Raji (cell line): ENCODE results near the gene CD79A.

ENCODE experiments used
- POLR2A ChIP-seq: IDR thresholded peaks from 2 replicates; pipeline ENCODE4 v1.6.1; 2011; ENCODE audit warnings: low read depth, low read length, control low read depth; ENCODE audit not compliant: insufficient read depth

Gene CD79A

GRCh38 chr19:41906271-41906670 is 29.2 kb downstream of the CD79A start:
- no peak for TF ChIP-seq POLR2A

GRCh38 chr19:41906916-41907680 is 30.0 kb downstream of the CD79A start:
- TF ChIP-seq POLR2A, result no peak

GRCh38 chr19:41907994-41908615 is 31.0 kb downstream of the CD79A start:
- TF ChIP-seq POLR2A, result no peak

- no peak for TF ChIP-seq POLR2A
Measured at GRCh38 chr19:41908724-41909464, 31.8 kb downstream of the CD79A start.

- TF ChIP-seq POLR2A, result no peak
Measured at GRCh38 chr19:41909706-41910105, 32.6 kb downstream of the CD79A start.

- no peak for TF ChIP-seq POLR2A
Measured at GRCh38 chr19:41910240-41910991, 33.3 kb downstream of the CD79A start.

- no peak for TF ChIP-seq POLR2A
Measured at GRCh38 chr19:41910992-41911888, 34.2 kb downstream of the CD79A start.

- no peak for TF ChIP-seq POLR2A
Measured at GRCh38 chr19:41911889-41912731, 35.0 kb downstream of the CD79A start.

GRCh38 chr19:41912899-41913537 is 35.9 kb downstream of the CD79A start:
- TF ChIP-seq POLR2A, result no peak

- TF ChIP-seq POLR2A, result no peak
Measured at GRCh38 chr19:41913538-41914423, 36.7 kb downstream of the CD79A start.

GRCh38 chr19:41915021-41915775 is 38.1 kb downstream of the CD79A start:
- no peak for TF ChIP-seq POLR2A
